Nephron (organoid): Measurements from ENCODE around the gene MAP3K6.

ENCODE experiments used
- H3K27ac Mint-ChIP-seq, 3 experiments: 2 replicates each; pipeline ENCODE4 v1.8.0; 2020; ENCODE audit warnings: mixed read lengths in 3 of 3, mild to moderate bottlenecking in 2 of 3, moderate library complexity in 1 of 3
- H3K27me3 Mint-ChIP-seq: 2 replicates; pipeline ENCODE4 v1.8.0; 2021; ENCODE audit warnings: low read depth, mild to moderate bottlenecking, moderate library complexity, mixed read lengths
- H3K36me3 Mint-ChIP-seq: 2 replicates; pipeline ENCODE4 v1.8.0; 2020; ENCODE audit warnings: low read depth, mixed read lengths
- H3K4me1 Mint-ChIP-seq: 2 replicates; pipeline ENCODE4 v1.8.0; 2020; ENCODE audit warnings: mixed read lengths
- H3K4me3 Mint-ChIP-seq, 3 experiments: 2 replicates each; pipeline ENCODE4 v1.8.0; 2020; ENCODE audit warnings: mild to moderate bottlenecking in 3 of 3, mixed read lengths in 3 of 3, moderate library complexity in 2 of 3
- H3K9me3 Mint-ChIP-seq: 2 replicates; pipeline ENCODE4 v1.8.0; 2020; ENCODE audit warnings: mixed read lengths
- TF ChIP-seq, protein P1 (sequence below), 3 experiments: fragments of 200-600 bp; sonication (generic); IDR thresholded peaks; one replicate each; pipeline ENCODE4 v1.5.0; 2021; ENCODE audit warnings: antibody characterized with exemption in 3 of 3; ENCODE audit not compliant: unreplicated experiment in 3 of 3

Gene MAP3K6

GRCh38 chr1:27350663-27351540 lies 15.9 kb downstream of the MAP3K6 start:
- Mint-ChIP-seq H3K27ac (peak overlapping the region in 1 of 3 experiments; percentile 44), H3K4me3 (peak overlapping the region; percentile 74 to 80 (median 74)), H3K9me3 (no peaks in the 10 kb centered on the region), H3K36me3 (peaks cover 5% of the 10 kb centered on the region), H3K4me1 (no peaks in the 10 kb centered on the region), H3K27me3 (peaks cover 29% of the 10 kb centered on the region)
- TF ChIP-seq, protein P1, sequence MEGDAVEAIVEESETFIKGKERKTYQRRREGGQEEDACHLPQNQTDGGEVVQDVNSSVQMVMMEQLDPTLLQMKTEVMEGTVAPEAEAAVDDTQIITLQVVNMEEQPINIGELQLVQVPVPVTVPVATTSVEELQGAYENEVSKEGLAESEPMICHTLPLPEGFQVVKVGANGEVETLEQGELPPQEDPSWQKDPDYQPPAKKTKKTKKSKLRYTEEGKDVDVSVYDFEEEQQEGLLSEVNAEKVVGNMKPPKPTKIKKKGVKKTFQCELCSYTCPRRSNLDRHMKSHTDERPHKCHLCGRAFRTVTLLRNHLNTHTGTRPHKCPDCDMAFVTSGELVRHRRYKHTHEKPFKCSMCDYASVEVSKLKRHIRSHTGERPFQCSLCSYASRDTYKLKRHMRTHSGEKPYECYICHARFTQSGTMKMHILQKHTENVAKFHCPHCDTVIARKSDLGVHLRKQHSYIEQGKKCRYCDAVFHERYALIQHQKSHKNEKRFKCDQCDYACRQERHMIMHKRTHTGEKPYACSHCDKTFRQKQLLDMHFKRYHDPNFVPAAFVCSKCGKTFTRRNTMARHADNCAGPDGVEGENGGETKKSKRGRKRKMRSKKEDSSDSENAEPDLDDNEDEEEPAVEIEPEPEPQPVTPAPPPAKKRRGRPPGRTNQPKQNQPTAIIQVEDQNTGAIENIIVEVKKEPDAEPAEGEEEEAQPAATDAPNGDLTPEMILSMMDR (IDR thresholded peaks at IDR 0.05; ENCODE audit: unreplicated experiment in 3 of 3), result no peak

DNA sequence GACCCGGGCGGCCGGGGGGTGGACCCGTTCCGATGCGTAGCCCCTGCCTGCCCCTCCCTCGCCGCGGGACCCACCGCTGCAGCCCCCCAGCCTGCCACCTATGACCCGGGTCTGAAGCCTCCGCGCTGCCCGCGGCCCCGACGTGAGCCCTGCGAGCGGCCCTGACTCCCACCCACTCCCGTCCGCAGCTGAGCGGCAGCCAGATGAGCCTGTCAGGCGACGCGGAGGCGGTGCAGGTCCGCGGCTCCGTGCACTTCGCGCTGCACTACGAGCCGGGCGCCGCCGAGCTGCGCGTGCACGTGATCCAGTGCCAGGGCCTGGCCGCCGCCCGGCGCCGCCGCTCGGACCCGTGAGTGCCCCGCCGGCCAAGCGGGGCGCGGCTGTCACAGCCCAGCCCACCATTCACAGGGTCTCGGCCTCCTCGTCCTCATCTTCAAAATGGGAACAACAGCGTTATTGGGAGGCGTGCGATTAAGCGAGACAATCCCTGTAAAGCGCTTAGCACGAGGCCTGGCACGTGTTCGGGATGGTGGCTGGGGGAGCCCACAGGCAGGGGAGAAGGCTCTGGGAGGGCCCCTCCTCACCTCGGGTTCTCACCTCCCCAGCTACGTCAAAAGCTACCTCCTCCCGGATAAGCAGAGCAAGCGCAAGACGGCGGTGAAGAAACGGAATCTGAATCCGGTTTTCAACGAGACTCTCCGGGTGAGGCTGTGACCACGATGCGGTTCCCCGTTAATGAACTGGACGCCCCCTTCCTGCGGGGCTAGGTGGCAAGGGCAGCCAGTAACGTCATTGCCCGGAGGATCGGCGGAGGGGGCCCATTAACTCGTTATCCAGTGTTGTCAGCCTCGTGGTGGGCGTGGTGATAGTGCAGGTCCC lies 16.7 kb downstream of the MAP3K6 start:
- Mint-ChIP-seq H3K27ac (no peak overlapping the region), H3K9me3 (no peaks in the 10 kb centered on the region), H3K27me3 (peaks cover 29% of the 10 kb centered on the region), H3K4me3 (peak overlapping the region; percentile 57 to 80 (median 72)), H3K4me1 (no peaks in the 10 kb centered on the region), H3K36me3 (no peaks in the 10 kb centered on the region)
- TF ChIP-seq, protein P1 (IDR thresholded peaks at IDR 0.05; ENCODE audit: unreplicated experiment in 3 of 3), result no peak

GRCh38 chr1:27348861-27349783 lies 17.6 kb downstream of the MAP3K6 start:
- TF ChIP-seq, protein P1 (IDR thresholded peaks at IDR 0.05; ENCODE audit: unreplicated experiment in 3 of 3), result no peak
- no peaks in the 10 kb centered on the region for H3K9me3 Mint-ChIP-seq
- peak overlapping the region; percentile 11 to 64 (median 44) for H3K4me3 Mint-ChIP-seq
- peaks cover 29% of the 10 kb centered on the region for H3K27me3 Mint-ChIP-seq
- H3K27ac Mint-ChIP-seq, result no peak overlapping the region
- H3K36me3 Mint-ChIP-seq, result no peaks in the 10 kb centered on the region
- H3K4me1 Mint-ChIP-seq, result no peaks in the 10 kb centered on the region

GRCh38 chr1:27346991-27347624 lies 19.7 kb downstream of the MAP3K6 start:
- TF ChIP-seq, protein P1 (IDR thresholded peaks at IDR 0.05; ENCODE audit: unreplicated experiment in 3 of 3), result no peak
- no peak overlapping the region for H3K27ac Mint-ChIP-seq
- H3K4me1 Mint-ChIP-seq, result peaks cover 12% of the 10 kb centered on the region
- no peaks in the 10 kb centered on the region for H3K9me3 Mint-ChIP-seq
- peaks cover 29% of the 10 kb centered on the region for H3K27me3 Mint-ChIP-seq
- H3K4me3 Mint-ChIP-seq, result no peak overlapping the region
- H3K36me3 Mint-ChIP-seq, result no peaks in the 10 kb centered on the region

DNA sequence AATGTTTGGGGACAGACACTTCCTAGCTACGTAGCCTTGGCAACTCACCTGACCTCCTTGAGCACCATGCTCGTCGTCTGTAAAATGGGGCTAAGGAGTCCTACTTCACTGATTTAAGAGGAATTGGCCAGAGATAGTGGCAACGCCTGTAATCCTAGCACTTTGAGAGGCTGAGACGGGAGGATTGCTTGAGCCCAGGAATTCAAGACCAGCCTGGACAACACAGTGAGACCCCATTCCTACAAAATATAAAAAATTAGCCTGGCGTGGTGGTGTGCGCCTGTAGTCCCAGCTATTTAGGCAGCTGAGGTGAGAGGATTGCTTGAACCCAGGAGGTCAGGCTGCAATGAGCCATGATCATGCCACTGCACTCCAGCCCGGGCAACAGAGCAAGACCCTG lies 20.4 kb downstream of the MAP3K6 start:
- H3K27me3 Mint-ChIP-seq, result peaks cover 24% of the 10 kb centered on the region
- no peak overlapping the region for H3K4me3 Mint-ChIP-seq
- H3K36me3 Mint-ChIP-seq, result no peaks in the 10 kb centered on the region
- H3K4me1 Mint-ChIP-seq, result peaks cover 18% of the 10 kb centered on the region
- no peaks in the 10 kb centered on the region for H3K9me3 Mint-ChIP-seq
- TF ChIP-seq, protein P1 (IDR thresholded peaks at IDR 0.05; ENCODE audit: unreplicated experiment in 3 of 3), result no peak
- no peak overlapping the region for H3K27ac Mint-ChIP-seq
